HEK293 (cell line): ENCODE results near the gene R3HDM2.

ENCODE experiments used
- BCL11B ChIP-seq: fragments of 450-650 bp; formaldehyde crosslinking; IDR thresholded peaks from 2 replicates; pipeline ENCODE4 v1.5.1; 2016; ENCODE audit warnings: low read depth, missing biosample characterization, missing genetic modification characterization
- GLIS1 ChIP-seq: fragments of 450-650 bp; formaldehyde crosslinking; IDR thresholded peaks from 2 replicates; pipeline ENCODE4 v1.5.1; 2016; ENCODE audit warnings: missing biosample characterization, missing genetic modification characterization
- ZNF157 ChIP-seq: fragments of 450-650 bp; formaldehyde crosslinking; IDR thresholded peaks from 2 replicates; pipeline ENCODE4 v1.5.1; 2016; ENCODE audit warnings: missing biosample characterization, missing genetic modification characterization
- ZNF223 ChIP-seq: fragments of 450-650 bp; formaldehyde crosslinking; IDR thresholded peaks from 2 replicates; pipeline ENCODE4 v1.5.1; 2016; ENCODE audit warnings: missing biosample characterization, missing genetic modification characterization
- ZNF426 ChIP-seq: fragments of 450-650 bp; formaldehyde crosslinking; IDR thresholded peaks from 2 replicates; pipeline ENCODE4 v1.5.1; 2017; ENCODE audit warnings: missing biosample characterization, missing genetic modification characterization, mild to moderate bottlenecking, inconsistent platforms, moderate library complexity
- ZNF621 ChIP-seq: fragments of 450-650 bp; formaldehyde crosslinking; IDR thresholded peaks from 2 replicates; pipeline ENCODE4 v1.5.1; 2017; ENCODE audit warnings: missing biosample characterization, missing genetic modification characterization
- ZNF629 ChIP-seq: fragments of 450-650 bp; formaldehyde crosslinking; IDR thresholded peaks from 2 replicates; pipeline ENCODE4 v1.5.1; 2017; ENCODE audit warnings: missing biosample characterization, missing genetic modification characterization
- ZNF707 ChIP-seq: fragments of 450-650 bp; formaldehyde crosslinking; IDR thresholded peaks from 2 replicates; pipeline ENCODE4 v1.5.1; 2016; ENCODE audit warnings: missing biosample characterization, missing genetic modification characterization
- TF ChIP-seq, protein P1 (sequence below): fragments of 450-650 bp; formaldehyde crosslinking; IDR thresholded peaks from 2 replicates; pipeline ENCODE4 v1.5.1; 2016; ENCODE audit warnings: missing biosample characterization, missing genetic modification characterization
- TF ChIP-seq, protein P2 (sequence below): fragments of 450-650 bp; formaldehyde crosslinking; IDR thresholded peaks from 2 replicates; pipeline ENCODE4 v1.5.1; 2016; ENCODE audit warnings: missing biosample characterization, missing genetic modification characterization
- TF ChIP-seq, protein P3 (sequence below): fragments of 450-650 bp; formaldehyde crosslinking; IDR thresholded peaks from 2 replicates; pipeline ENCODE4 v1.5.1; 2017; ENCODE audit warnings: missing biosample characterization, missing genetic modification characterization
- TF ChIP-seq, protein P4 (sequence below): fragments of 450-650 bp; formaldehyde crosslinking; IDR thresholded peaks from 2 replicates; pipeline ENCODE4 v1.5.1; 2016; ENCODE audit warnings: missing biosample characterization, missing genetic modification characterization, low read depth
- TF ChIP-seq, protein P5 (sequence below): fragments of 450-650 bp; formaldehyde crosslinking; IDR thresholded peaks from 2 replicates; pipeline ENCODE4 v1.5.1; 2016; ENCODE audit warnings: missing biosample characterization, missing genetic modification characterization
- TF ChIP-seq, protein P6 (sequence below): fragments of 450-650 bp; formaldehyde crosslinking; IDR thresholded peaks from 2 replicates; pipeline ENCODE4 v1.5.1; 2016; ENCODE audit warnings: missing biosample characterization, missing genetic modification characterization

R3HDM2 gene

DNA sequence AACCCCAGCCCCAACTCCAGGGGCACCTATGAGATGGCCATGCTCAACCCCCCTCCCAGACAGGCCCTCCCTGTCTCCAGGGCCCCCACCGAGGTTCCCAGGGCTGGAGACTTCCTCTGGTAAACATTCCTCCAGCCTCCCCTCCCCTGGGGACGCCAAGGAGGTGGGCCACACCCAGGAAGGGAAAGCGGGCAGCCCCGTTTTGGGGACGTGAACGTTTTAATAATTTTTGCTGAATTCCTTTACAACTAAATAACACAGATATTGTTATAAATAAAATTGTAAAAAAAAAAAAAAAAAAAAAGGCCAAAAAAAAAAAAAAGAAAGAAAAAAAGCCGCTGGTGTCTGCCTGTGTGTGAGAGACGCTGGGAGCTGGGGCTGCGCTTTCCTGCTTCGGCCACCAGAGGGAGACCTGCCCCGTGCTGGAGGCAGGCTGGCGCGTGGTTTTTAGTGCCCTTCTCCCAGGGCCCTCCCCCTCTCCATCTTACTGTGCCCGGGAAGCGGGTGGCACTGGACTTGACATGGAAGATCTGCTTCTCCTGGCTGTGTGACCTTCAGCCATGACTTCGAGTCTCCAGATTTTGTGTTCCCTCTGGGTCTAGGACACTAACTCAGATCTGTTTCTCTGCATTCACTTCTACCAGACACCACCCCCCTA is 217.7 kb downstream of the R3HDM2 start (continued):
- TF ChIP-seq, protein P1, sequence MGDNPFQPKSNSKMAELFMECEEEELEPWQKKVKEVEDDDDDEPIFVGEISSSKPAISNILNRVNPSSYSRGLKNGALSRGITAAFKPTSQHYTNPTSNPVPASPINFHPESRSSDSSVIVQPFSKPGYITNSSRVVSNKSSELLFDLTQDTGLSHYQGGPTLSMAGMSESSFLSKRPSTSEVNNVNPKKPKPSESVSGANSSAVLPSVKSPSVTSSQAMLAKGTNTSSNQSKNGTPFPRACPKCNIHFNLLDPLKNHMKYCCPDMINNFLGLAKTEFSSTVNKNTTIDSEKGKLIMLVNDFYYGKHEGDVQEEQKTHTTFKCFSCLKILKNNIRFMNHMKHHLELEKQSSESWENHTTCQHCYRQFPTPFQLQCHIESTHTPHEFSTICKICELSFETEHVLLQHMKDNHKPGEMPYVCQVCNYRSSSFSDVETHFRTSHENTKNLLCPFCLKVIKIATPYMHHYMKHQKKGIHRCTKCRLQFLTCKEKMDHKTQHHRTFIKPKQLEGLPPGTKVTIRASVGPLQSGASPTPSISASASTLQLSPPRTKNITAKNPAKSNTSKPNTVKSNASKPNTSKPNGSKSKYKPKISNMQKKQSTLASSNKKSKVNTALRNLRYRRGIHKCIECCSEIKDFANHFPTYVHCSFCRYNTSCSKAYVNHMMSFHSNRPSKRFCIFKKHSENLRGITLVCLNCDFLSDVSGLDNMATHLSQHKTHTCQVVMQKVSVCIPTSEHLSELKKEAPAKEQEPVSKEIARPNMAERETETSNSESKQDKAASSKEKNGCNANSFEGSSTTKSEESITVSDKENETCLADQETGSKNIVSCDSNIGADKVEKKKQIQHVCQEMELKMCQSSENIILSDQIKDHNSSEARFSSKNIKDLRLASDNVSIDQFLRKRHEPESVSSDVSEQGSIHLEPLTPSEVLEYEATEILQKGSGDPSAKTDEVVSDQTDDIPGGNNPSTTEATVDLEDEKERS (tag by site-specific recombination) = no peak
- TF ChIP-seq BCL11B (tag by site-specific recombination) (no peak), ZNF707 (no peak), ZNF157 (tag by site-specific recombination) (no peak), ZNF223 (no peak), ZNF621 (tag by site-specific recombination) (no peak), ZNF426 (tag by site-specific recombination) (no peak), ZNF629 (tag by site-specific recombination) (peak; percentile 46; the same call in 1 of the 2 replicates), GLIS1 (tag by site-specific recombination) (peak; percentile 85)
- TF ChIP-seq, protein P2, sequence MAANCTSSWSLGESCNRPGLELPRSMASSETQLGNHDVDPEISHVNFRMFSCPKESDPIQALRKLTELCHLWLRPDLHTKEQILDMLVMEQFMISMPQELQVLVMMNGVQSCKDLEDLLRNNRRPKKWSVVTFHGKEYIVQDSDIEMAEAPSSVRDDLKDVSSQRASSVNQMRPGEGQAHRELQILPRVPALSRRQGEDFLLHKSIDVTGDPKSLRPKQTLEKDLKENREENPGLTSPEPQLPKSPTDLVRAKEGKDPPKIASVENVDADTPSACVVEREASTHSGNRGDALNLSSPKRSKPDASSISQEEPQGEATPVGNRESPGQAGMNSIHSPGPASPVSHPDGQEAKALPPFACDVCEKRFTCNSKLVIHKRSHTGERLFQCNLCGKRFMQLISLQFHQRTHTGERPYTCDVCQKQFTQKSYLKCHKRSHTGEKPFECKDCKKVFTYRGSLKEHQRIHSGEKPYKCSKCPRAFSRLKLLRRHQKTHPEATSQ (tag by site-specific recombination) = no peak
- TF ChIP-seq, protein P3, sequence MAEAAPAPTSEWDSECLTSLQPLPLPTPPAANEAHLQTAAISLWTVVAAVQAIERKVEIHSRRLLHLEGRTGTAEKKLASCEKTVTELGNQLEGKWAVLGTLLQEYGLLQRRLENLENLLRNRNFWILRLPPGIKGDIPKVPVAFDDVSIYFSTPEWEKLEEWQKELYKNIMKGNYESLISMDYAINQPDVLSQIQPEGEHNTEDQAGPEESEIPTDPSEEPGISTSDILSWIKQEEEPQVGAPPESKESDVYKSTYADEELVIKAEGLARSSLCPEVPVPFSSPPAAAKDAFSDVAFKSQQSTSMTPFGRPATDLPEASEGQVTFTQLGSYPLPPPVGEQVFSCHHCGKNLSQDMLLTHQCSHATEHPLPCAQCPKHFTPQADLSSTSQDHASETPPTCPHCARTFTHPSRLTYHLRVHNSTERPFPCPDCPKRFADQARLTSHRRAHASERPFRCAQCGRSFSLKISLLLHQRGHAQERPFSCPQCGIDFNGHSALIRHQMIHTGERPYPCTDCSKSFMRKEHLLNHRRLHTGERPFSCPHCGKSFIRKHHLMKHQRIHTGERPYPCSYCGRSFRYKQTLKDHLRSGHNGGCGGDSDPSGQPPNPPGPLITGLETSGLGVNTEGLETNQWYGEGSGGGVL (tag by site-specific recombination) = peak; percentile 4; the same call in 1 of the 2 replicates
- TF ChIP-seq, protein P4, sequence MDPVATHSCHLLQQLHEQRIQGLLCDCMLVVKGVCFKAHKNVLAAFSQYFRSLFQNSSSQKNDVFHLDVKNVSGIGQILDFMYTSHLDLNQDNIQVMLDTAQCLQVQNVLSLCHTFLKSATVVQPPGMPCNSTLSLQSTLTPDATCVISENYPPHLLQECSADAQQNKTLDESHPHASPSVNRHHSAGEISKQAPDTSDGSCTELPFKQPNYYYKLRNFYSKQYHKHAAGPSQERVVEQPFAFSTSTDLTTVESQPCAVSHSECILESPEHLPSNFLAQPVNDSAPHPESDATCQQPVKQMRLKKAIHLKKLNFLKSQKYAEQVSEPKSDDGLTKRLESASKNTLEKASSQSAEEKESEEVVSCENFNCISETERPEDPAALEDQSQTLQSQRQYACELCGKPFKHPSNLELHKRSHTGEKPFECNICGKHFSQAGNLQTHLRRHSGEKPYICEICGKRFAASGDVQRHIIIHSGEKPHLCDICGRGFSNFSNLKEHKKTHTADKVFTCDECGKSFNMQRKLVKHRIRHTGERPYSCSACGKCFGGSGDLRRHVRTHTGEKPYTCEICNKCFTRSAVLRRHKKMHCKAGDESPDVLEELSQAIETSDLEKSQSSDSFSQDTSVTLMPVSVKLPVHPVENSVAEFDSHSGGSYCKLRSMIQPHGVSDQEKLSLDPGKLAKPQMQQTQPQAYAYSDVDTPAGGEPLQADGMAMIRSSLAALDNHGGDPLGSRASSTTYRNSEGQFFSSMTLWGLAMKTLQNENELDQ (tag by site-specific recombination) = no peak
- TF ChIP-seq, protein P5, sequence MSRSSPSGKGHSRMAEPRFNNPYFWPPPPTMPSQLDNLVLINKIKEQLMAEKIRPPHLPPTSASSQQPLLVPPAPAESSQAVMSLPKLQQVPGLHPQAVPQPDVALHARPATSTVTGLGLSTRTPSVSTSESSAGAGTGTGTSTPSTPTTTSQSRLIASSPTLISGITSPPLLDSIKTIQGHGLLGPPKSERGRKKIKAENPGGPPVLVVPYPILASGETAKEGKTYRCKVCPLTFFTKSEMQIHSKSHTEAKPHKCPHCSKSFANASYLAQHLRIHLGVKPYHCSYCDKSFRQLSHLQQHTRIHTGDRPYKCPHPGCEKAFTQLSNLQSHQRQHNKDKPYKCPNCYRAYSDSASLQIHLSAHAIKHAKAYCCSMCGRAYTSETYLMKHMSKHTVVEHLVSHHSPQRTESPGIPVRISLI = no peak; the same call in 1 of the 2 replicates
- TF ChIP-seq, protein P6, sequence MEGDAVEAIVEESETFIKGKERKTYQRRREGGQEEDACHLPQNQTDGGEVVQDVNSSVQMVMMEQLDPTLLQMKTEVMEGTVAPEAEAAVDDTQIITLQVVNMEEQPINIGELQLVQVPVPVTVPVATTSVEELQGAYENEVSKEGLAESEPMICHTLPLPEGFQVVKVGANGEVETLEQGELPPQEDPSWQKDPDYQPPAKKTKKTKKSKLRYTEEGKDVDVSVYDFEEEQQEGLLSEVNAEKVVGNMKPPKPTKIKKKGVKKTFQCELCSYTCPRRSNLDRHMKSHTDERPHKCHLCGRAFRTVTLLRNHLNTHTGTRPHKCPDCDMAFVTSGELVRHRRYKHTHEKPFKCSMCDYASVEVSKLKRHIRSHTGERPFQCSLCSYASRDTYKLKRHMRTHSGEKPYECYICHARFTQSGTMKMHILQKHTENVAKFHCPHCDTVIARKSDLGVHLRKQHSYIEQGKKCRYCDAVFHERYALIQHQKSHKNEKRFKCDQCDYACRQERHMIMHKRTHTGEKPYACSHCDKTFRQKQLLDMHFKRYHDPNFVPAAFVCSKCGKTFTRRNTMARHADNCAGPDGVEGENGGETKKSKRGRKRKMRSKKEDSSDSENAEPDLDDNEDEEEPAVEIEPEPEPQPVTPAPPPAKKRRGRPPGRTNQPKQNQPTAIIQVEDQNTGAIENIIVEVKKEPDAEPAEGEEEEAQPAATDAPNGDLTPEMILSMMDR = peak; percentile 81
